ENCODE results near the gene FH.

The FH gene

DNA sequence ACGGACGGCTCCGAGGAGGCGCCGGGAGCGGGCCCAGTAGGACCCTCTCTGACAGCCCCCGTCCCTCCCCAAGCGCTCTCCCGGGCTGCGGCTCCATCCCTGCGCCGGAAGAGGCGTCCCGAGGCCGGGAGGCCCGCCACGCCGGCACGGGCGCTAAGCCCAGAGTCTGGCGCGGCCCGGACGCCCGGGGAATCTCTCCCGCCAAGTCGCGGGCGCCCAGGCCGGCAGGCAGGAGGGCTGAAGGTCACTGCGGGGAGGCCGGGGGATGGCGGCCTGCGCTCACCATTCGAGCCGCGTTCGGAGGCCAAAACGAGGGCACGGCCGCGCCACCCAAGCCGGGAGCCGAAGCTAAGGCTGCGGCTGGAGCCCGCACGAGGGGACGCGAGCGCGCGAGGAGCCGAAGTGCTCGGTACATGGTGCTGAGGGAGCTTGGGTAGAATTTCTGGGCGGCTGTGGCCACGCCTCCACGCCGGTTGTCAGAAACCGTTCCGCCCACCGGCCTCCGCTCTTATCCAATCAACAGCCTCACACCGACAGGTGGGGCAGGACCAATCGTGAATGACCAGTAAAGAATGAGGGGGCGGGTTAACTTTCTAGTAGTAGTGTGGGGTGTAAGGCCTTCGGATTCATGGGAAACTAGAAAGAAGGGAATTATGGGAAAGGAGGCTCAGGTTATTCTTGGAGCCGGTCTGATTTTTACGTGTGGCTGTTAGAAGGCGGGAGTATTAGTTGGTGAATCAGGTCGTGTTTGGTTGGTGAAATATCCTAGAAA, at the start of gene FH:
Gene FH, minus strand, starts transcription at position 448 of the 772 bp plus-strand sequence. Its CDS starts 33 bp downstream, at position 415.
- peak; percentile 78 to 86 for DNase-seq (ENCODE audit: low read depth in 2 of 2)

DNA sequence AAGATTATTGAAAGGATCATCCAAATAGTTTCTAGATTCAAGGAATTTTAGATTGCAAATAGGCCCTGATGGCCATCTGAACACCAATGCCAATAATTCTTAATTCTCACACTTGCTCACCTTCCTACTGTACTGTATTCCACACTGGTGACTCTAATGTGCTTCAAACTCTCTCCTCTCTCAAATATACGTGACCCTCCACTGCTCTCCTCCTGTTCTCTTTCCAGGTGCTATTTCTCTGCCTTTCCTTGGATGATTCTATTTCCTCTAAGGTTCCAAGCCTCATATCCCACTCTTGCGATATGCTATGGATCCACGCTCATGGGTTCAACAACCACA, 41.3 kb upstream of the FH start:
- DNase-seq (ENCODE audit: low read depth in 2 of 2), result no peak

DNA sequence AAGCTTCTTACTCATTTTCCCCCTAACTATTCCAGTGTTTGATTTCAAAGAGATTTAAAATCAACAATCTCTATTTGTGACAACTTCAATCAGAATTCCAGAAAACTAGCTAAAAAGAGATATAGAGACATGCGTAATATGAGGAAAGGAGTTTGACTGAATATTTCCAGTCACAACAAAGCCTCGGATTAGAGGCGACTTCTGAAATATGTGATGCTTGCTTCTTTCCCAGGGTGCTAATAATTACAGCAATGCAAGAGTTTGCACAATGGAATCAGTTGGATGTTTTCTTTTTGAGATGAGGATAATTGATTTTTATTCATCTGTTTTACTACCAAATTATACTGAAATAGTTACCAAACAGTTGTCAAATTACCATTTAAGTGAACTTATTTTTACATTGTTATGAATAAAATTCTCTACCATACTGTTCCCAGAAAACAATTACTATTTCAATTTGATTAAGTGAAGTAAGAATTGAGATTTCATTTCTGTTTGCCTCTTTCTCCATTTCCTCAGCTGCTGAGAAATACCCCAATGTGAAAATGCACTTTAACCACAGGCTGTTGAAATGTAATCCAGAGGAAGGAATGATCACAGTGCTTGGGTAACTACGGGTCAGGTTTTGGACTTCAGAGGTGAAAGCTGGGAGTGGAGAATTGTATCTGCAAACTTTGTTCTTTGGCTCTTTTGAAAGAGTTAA, 40.7 kb upstream of the FH start:
- no peak for DNase-seq (ENCODE audit: low read depth in 2 of 2)

DNA sequence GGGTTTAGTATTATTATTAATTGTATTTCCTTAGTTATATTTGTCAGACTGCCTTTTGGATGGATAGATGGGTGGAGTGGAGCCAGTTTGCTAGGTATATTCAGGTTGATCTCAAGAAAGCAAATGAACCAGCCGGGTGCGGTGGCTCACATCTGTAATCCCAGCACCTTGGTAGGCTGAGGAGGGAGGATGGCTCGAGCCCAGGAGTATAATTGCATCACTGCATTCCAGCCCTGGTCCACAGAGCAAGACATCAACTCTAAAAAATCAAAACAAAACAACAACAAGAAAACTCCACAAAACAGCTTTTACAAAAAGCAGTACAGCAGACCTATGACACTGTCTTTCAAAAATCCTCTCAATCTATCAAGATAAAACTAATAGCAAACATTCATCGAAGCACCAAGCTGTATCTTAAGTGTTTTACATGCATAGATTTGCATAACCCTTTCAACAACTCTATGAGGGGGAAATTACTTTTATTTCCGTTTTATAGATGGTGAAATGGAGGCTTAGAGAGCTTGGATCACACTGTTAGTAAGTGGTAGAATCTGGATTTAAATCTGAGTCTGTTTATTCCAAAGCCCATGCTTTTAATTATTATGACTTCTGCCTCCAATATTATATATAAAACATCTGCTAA, 38.1 kb upstream of the FH start:
- no peak for DNase-seq (ENCODE audit: low read depth in 2 of 2)

GRCh38 chr1:241557031-241557430, 37.5 kb upstream of the FH start:
- DNase-seq (ENCODE audit: low read depth in 2 of 2), result no peak

GRCh38 chr1:241555526-241555925, 36.0 kb upstream of the FH start:
- no peak for DNase-seq (ENCODE audit: low read depth in 2 of 2)

GRCh38 chr1:241553886-241554592, 34.5 kb upstream of the FH start:
- no peak for DNase-seq (ENCODE audit: low read depth in 2 of 2)

GRCh38 chr1:241551759-241552638, 32.4 kb upstream of the FH start:
- peak in 1 of 2 donors; percentile 30 for DNase-seq (ENCODE audit: low read depth in 2 of 2)

DNA sequence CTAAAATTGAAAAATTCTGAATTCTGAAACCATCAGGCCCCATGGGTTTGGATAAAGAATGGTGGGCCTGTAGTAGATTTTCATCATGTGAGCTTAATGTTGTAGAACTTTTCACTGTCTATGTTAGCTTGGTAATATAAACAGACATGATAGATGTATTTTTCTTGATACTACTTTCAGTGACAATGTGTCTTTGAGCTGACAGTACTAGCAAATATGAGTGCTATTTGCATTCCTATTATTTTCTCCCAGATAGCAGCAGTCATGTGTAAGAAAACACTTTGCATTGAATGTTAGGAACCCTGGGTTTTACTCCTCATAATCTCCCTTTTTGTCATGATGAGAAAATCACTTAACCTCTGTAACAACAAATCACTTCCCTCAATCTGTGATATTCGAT, 30.8 kb upstream of the FH start:
- no peak for DNase-seq (ENCODE audit: low read depth in 2 of 2)

DNA sequence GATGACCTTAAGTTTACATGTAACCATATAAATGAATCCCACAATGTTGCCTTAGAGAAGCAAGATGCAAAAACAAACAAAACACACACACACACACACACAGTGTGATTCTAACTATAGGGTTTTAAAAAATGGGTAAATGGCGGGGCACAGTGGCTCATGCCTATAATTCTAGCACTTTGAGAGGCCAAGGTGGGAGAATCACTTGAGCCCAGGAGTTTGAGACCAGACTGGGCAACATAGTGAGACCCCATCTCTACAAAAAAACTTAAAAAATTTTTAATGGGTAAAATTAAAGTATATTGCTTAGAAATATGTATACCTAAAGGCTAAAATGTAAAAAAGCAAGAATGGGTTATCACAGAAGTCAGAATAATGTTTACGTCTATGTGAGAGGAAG, 28.5 kb upstream of the FH start:
- no peak for DNase-seq (ENCODE audit: low read depth in 2 of 2)

DNA sequence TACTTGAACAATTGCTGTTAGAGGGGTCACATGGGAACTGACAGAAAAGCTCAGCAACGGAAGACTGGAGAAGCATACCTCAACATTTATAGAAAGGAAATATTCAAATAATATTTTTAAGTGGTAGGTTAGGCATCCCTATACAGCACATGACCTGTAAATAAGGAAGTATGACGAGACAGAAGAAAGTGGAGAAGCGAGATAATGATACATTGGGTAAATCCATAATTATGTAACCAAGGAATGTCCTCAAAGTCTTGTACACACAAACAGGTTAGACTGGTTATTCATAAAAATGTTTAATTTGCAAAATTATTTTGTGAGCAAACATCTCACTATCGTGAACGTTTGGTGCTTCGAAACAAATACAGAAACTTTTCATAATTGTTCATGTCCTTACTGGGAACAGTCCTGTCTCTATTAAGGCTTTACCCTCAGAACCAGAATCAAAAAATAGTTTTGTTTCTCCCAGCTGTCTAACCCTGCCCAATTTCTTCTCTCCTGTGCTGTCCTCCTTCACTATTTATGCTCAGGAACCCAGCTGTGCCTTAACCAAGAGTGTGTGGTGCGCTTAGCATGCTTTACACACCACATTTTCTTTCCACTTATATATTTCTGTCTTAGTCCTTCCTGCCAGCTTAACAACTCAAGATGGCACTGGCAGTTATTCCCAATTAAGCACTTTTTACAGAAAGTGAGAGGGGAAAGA, 22.8 kb upstream of the FH start:
- no peak for DNase-seq (ENCODE audit: low read depth in 2 of 2)

- DNase-seq (ENCODE audit: low read depth in 2 of 2), result no peak
Measured at GRCh38 chr1:241536969-241537368, 17.4 kb upstream of the FH start.

DNA sequence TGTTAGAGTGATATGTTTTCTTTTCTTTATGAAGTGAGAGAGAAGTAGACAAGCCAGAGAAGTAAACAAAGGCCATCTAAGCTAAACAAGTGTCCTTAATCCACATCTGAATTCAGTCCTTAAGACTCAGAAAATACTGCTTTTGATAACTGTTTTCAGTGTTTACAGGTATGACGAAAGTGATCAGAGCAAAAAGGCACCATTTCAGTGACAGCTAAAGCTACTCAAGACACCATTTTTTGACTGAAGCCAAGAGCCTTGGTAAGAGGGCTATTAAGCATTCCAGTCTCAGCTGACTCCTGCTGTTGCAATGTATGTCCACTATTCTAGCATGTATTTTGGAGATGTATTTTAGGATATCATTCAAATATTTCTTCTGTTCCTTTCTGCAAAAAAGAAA, 16.7 kb upstream of the FH start:
- DNase-seq (ENCODE audit: low read depth in 2 of 2), result no peak

GRCh38 chr1:241533326-241534115, 14.0 kb upstream of the FH start:
- DNase-seq (ENCODE audit: low read depth in 2 of 2), result no peak

- no peak for DNase-seq (ENCODE audit: low read depth in 2 of 2)
Measured at GRCh38 chr1:241532864-241533263, 13.3 kb upstream of the FH start.

DNA sequence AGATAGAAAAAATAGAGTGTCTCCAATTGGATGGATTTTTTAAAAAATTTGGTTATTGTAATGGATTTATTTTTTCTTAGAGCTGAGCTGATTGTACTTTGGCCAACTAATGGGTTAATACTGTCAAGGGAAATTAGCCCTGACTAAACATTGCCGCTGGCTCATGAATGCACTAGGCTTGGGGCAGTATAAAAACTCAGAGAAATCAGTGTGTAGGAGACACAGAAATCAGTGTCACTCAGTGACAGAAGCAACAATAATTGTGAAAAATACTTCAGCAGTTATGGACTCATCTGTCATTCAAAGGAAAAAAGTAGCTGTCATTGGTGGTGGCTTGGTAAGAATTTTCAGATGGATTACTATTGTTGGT, 12.6 kb upstream of the FH start, which contains the start of gene KMO:
Gene KMO, plus strand, starts transcription at position 217 of the 370 bp plus-strand sequence. Its CDS starts 67 bp downstream, at position 284.
- DNase-seq (ENCODE audit: low read depth in 2 of 2), result no peak

DNA sequence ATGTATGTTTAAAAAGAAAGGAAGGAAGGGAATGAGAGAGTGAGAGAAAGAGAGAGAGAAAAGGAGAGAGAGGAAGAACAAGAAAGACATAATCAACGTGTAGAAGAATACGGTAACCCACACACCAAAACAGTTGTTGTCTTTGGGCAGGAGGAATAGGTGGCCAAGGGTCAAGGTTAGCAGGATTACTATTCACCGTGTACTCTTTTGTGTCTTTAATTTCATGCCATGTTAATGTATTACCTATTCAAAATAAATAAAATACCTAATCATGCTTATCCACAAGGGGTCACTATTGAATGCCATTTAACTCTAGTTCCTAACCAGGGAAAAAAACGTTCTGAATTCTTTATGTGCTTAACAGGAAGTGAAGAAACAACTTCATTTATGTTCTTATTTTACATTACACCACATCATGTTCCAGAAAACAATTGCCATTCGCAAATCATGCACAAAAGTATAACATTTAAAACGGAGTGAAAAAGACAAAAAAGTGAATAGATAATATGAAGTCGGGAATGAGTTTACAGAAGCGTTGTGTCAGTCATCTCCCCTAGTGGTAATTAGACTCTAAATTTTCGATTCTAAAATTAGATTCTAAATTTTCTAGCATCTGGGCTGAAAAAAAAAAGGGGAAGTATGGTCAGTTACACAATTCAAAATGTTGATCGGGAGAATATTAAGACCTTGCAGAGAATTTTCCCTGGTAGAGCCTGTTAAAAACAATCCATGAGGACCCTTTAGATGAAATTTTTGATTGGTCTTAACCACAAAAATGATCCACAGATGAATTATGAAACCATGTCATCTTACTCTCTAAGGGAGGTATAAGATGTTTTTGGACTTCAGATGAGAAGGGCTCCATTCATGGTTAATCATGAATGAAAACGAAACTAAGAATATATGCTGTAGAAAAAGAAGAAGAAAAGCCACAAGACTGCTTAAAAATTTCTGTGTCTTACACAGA, 11.9 kb upstream of the FH start:
- DNase-seq (ENCODE audit: low read depth in 2 of 2), result no peak

DNA sequence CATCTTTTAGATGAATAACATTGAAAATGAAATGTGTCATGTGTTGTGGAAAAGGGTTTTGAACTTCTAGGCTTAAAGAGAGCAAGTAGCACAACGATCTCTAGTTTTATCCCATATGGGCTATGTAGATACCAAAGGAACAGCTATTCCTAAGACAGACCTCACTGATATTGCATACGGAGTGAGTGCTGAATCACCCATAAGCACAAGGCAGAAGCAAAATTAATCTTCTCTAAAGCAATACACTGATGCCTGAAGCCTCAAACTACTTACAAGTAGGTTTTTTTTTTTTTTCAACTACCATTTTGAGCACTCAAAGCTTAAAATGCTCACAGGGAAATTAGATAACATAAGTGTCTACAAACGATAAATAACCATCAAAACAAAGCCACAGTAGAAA, 7.6 kb upstream of the FH start:
- DNase-seq (ENCODE audit: low read depth in 2 of 2), result no peak

DNA sequence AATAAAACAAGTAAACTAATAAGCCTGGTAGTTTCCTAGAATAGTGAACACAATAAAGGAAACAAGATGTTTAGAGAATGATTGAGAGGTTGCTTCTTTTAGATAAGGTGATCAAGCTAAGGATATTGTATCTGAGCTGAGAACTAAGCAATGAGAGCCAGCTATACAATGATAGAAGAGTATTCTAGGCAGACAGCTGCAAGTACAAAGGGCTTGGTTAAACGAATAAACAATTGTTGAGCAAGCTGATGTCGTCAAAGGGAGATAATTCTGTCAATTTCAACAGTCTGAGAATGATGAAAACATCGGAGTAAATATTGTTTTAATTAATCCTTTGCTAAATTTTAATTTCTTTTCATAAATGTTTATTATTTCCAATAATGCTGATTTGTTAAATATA, 5.5 kb upstream of the FH start:
- no peak for DNase-seq (ENCODE audit: low read depth in 2 of 2)
